ENCODE results near the gene ABCB11. TPM values are rescaled to one million over a fixed set of nuclear protein-coding genes. Genes with fewer than 3 reads are reported as not detected.

The ABCB11 gene
- total and polyA plus RNA-seq, 4 donors, result 18.3 to 74.3 (median 38.3) TPM

GRCh38 chr2:168929031-168929430, 102.1 kb downstream of the ABCB11 start:
- Histone ChIP-seq H3K9ac (ENCODE audit: low read depth in 1 of 2, low read length in 2 of 2) (no peak overlapping the region), H3K4me3 (ENCODE audit: low read depth in 1 of 3, low read length in 3 of 3) (no peak overlapping the region), H3K27ac (ENCODE audit: low read depth in 1 of 2, low read length in 2 of 2) (no peak overlapping the region), H3K9me3 (ENCODE audit: control insufficient read depth in 4 of 4, low read length in 3 of 4) (no peaks in the 10 kb centered on the region), H3K36me3 (ENCODE audit: control insufficient read depth in 4 of 4, insufficient read depth in 3 of 4, low read depth in 1 of 4, low read length in 3 of 4) (peaks cover 2 to 27% (median 20%) of the 10 kb centered on the region in 4 donors), H3K27me3 (ENCODE audit: control insufficient read depth in 4 of 4, insufficient read depth in 4 of 4, low read length in 3 of 4) (no peaks in the 10 kb centered on the region), H3K4me1 (ENCODE audit: control insufficient read depth in 4 of 4, insufficient read depth in 4 of 4, low read length in 3 of 4) (peaks cover 0 to 6% (median 3%) of the 10 kb centered on the region in 4 donors)
- TF ChIP-seq, protein P1, sequence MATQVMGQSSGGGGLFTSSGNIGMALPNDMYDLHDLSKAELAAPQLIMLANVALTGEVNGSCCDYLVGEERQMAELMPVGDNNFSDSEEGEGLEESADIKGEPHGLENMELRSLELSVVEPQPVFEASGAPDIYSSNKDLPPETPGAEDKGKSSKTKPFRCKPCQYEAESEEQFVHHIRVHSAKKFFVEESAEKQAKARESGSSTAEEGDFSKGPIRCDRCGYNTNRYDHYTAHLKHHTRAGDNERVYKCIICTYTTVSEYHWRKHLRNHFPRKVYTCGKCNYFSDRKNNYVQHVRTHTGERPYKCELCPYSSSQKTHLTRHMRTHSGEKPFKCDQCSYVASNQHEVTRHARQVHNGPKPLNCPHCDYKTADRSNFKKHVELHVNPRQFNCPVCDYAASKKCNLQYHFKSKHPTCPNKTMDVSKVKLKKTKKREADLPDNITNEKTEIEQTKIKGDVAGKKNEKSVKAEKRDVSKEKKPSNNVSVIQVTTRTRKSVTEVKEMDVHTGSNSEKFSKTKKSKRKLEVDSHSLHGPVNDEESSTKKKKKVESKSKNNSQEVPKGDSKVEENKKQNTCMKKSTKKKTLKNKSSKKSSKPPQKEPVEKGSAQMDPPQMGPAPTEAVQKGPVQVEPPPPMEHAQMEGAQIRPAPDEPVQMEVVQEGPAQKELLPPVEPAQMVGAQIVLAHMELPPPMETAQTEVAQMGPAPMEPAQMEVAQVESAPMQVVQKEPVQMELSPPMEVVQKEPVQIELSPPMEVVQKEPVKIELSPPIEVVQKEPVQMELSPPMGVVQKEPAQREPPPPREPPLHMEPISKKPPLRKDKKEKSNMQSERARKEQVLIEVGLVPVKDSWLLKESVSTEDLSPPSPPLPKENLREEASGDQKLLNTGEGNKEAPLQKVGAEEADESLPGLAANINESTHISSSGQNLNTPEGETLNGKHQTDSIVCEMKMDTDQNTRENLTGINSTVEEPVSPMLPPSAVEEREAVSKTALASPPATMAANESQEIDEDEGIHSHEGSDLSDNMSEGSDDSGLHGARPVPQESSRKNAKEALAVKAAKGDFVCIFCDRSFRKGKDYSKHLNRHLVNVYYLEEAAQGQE (IDR thresholded peaks at IDR 0.05), result no peak
- TF ChIP-seq RXRA (IDR thresholded peaks at IDR 0.05) (no peak), YY1 (IDR thresholded peaks at IDR 0.05) (no peak), SP1 (IDR thresholded peaks at IDR 0.05) (no peak), FOXA2 (IDR thresholded peaks at IDR 0.05) (no peak), GABPA (IDR thresholded peaks at IDR 0.05 in 1 of 2, conservative IDR thresholded peaks at IDR 0.05 in 1 of 2) (no peak), HNF4A (conservative IDR thresholded peaks at IDR 0.05) (no peak), JUND (IDR thresholded peaks at IDR 0.05) (no peak), RAD21 (IDR thresholded peaks at IDR 0.05) (no peak), EGR1 (IDR thresholded peaks at IDR 0.05; ENCODE audit: low read depth in 2 of 2) (no peak), FOXA1 (IDR thresholded peaks at IDR 0.05) (no peak), HNF4G (IDR thresholded peaks at IDR 0.05) (no peak), MAX (IDR thresholded peaks at IDR 0.05) (no peak), NR2F2 (IDR thresholded peaks at IDR 0.05) (no peak)
- TF ChIP-seq, protein P2, sequence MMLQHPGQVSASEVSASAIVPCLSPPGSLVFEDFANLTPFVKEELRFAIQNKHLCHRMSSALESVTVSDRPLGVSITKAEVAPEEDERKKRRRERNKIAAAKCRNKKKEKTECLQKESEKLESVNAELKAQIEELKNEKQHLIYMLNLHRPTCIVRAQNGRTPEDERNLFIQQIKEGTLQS (IDR thresholded peaks at IDR 0.05), result no peak
- no peak for DNase-seq (ENCODE audit: low spot score)
- WGBS, result 79% methylated on average over 3 of the region's 3 CpGs

- WGBS, result 89% methylated on average over 3 of the region's 3 CpGs
- no peak for DNase-seq (ENCODE audit: low spot score)
- Histone ChIP-seq H3K9me3 (ENCODE audit: control insufficient read depth in 4 of 4, low read length in 3 of 4) (no peaks in the 10 kb centered on the region), H3K36me3 (ENCODE audit: control insufficient read depth in 4 of 4, insufficient read depth in 3 of 4, low read depth in 1 of 4, low read length in 3 of 4) (peaks cover 2 to 33% (median 25%) of the 10 kb centered on the region in 4 donors), H3K9ac (ENCODE audit: low read depth in 1 of 2, low read length in 2 of 2) (no peak overlapping the region), H3K4me1 (ENCODE audit: control insufficient read depth in 4 of 4, insufficient read depth in 4 of 4, low read length in 3 of 4) (peaks cover 0 to 6% (median 3%) of the 10 kb centered on the region in 4 donors), H3K4me3 (ENCODE audit: low read depth in 1 of 3, low read length in 3 of 3) (no peak overlapping the region), H3K27ac (ENCODE audit: low read depth in 1 of 2, low read length in 2 of 2) (no peak overlapping the region), H3K27me3 (ENCODE audit: control insufficient read depth in 4 of 4, insufficient read depth in 4 of 4, low read length in 3 of 4) (no peaks in the 10 kb centered on the region)
- TF ChIP-seq HNF4A (conservative IDR thresholded peaks at IDR 0.05), result no peak
- TF ChIP-seq MAX (IDR thresholded peaks at IDR 0.05), result no peak
- no peak for TF ChIP-seq FOXA1 (IDR thresholded peaks at IDR 0.05)
- TF ChIP-seq RXRA (IDR thresholded peaks at IDR 0.05), result no peak
- no peak for TF ChIP-seq HNF4G (IDR thresholded peaks at IDR 0.05)
- TF ChIP-seq EGR1 (IDR thresholded peaks at IDR 0.05; ENCODE audit: low read depth in 2 of 2), result no peak
- TF ChIP-seq CTCF (IDR thresholded peaks at IDR 0.05; ENCODE audit: low read depth, low read length, missing input control), result no peak
- no peak for TF ChIP-seq RAD21 (IDR thresholded peaks at IDR 0.05)
- TF ChIP-seq NR2F2 (IDR thresholded peaks at IDR 0.05), result no peak
- TF ChIP-seq SP1 (IDR thresholded peaks at IDR 0.05), result no peak
- TF ChIP-seq, protein P2 (IDR thresholded peaks at IDR 0.05), result no peak
- no peak for TF ChIP-seq FOXA2 (IDR thresholded peaks at IDR 0.05)
- TF ChIP-seq, protein P1 (IDR thresholded peaks at IDR 0.05), result no peak
Measured at GRCh38 chr2:168928113-168928831, 102.9 kb downstream of the ABCB11 start.
